Natural killer cell treated with Interleukin-12 subunit alpha and Interleukin-12 subunit beta and Interleukin-15 and Interleukin-18, amount 100 ng/mL, for 72 hours (primary cell): ENCODE data around the gene TRAPPC3L. TPM values are rescaled to one million over a fixed set of nuclear protein-coding genes. Genes with fewer than 3 reads are reported as not detected.

ENCODE experiments used
- ATAC-seq, 2 donors: fragments of 150-1000 bp; cut with Tn5 transposase in 1 of 2; sonication (Bioruptor Pico), chemical (Tn5 transposase) in 1 of 2; 2 replicates each; pipeline ENCODE4 v1.10.0; 2021
- DNase-seq: peaks from one replicate; pipeline ENCODE4 v3.0.0; 2022; ENCODE audit warnings: low spot score
- H3K27ac Mint-ChIP-seq, 2 donors: 1 replicate in 1 of 2; 2 replicates in 1 of 2; pipeline ENCODE4 v1.8.0; 2022; ENCODE audit warnings: mixed read lengths in 2 of 2, mild to moderate bottlenecking in 1 of 2, moderate library complexity in 1 of 2
- H3K27me3 Mint-ChIP-seq, 2 donors: 1 replicate in 1 of 2; 2 replicates in 1 of 2; pipeline ENCODE4 v1.8.0; 2022; ENCODE audit warnings: mixed read lengths in 2 of 2
- H3K36me3 Mint-ChIP-seq: one replicate; pipeline ENCODE4 v1.8.0; 2022; ENCODE audit warnings: mixed read lengths
- H3K4me1 Mint-ChIP-seq, 2 donors: 1 replicate in 1 of 2; 2 replicates in 1 of 2; pipeline ENCODE4 v1.8.0; 2022; ENCODE audit warnings: low read depth in 2 of 2, mixed read lengths in 2 of 2, mild to moderate bottlenecking in 1 of 2
- H3K4me3 Mint-ChIP-seq: one replicate; pipeline ENCODE4 v1.8.0; 2022; ENCODE audit warnings: mixed read lengths
- H3K9me3 Mint-ChIP-seq: 2 replicates; pipeline ENCODE4 v1.8.0; 2022; ENCODE audit warnings: mixed read lengths
- total RNA-seq, 2 donors: library from RNA; stranded (reverse); gene quantifications; one replicate each; pipeline ENCODE4 v1.2.3, GENCODE V29; 2022

TRAPPC3L gene
- total RNA-seq, 2 donors from 2014 or later = not detected

DNA sequence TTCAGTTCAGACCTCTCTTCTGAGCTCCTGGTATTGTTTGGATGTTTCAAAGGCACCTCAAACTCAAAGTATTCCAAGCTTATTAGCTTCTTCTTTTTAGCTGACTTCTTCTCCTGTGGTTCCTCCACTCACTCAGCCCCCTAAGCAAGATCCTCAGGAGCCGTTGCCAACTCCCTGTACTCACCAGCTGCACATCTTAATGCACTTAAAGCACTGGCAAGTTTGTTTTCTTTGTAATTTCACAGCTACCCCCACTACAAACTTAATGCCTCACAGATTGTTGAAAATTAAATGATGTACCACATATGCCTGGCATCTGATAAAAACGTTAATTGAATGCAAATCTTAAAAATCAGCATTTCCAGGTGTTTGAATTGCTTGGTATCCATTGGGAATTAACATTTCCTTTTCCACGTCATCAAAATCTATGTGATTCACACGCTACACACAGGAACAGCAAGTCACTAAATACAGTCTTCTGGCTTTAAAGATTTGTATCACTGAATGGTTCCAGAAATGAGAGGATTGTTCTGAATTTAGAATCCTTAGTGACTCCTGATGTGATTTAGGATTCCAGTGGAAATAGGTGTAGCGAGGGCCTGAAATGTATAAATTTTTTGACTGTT, 59.8 kb downstream of the TRAPPC3L start:
- H3K4me3 Mint-ChIP-seq = no peak overlapping the region
- DNase-seq (no peak), ATAC-seq (no peak)
- H3K27me3 Mint-ChIP-seq = peaks cover 17 to 52% of the 10 kb centered on the region in 2 donors
- H3K9me3 Mint-ChIP-seq = peaks cover 6% of the 10 kb centered on the region
- H3K27ac Mint-ChIP-seq = no peak overlapping the region
- H3K4me1 Mint-ChIP-seq = no peaks in the 10 kb centered on the region
- H3K36me3 Mint-ChIP-seq = peaks cover 9% of the 10 kb centered on the region

DNA sequence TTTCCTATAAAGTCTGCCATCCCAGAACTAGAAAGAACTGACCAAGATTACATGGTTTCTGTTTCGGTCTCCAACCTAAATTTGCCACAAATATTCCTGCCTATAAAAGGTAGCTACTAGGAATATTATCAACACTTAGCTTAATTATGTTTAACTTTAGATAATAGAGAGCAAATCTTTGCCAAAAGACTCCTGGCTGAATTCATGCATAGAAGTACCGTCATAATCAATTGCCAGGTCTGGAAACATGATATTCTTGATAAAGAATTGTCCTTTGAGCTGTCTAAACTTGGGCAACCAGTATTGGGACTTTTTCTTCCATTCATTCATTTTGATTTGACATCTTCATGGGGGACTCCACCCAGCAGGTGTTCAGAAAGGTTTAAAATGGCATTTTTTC, 61.9 kb downstream of the TRAPPC3L start:
- ATAC-seq = no peak
- H3K27ac Mint-ChIP-seq = no peak overlapping the region
- no peak for DNase-seq
- peaks cover 3% of the 10 kb centered on the region for H3K9me3 Mint-ChIP-seq
- no peak overlapping the region for H3K4me3 Mint-ChIP-seq
- peaks cover 0 to 1% of the 10 kb centered on the region in 2 donors for H3K4me1 Mint-ChIP-seq
- H3K36me3 Mint-ChIP-seq = peaks cover 2% of the 10 kb centered on the region
- peaks cover 15 to 40% of the 10 kb centered on the region in 2 donors for H3K27me3 Mint-ChIP-seq

DNA sequence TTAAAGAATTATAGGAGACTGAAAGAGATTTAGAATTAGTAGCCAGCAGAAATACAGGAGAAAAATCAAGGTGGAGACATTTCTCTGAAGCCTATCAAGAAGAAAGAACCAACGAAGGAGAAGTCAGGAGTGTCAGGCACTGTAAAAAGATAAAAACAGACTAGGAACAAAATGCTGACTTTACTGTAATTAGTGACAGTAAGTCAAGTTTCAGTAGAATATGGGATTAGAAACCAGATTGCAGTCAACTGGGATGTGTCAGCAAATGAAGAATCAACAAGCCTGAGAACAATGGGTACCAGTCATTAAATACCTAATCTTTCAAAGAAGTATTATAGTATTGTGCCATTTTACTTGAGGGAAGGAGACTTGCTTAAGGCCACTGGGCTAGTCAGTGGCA, 62.7 kb downstream of the TRAPPC3L start:
- Mint-ChIP-seq H3K36me3 (peaks cover 4% of the 10 kb centered on the region), H3K9me3 (peaks cover 3% of the 10 kb centered on the region), H3K27me3 (peaks cover 15 to 40% of the 10 kb centered on the region in 2 donors), H3K4me1 (peaks cover 0 to 3% of the 10 kb centered on the region in 2 donors), H3K4me3 (no peak overlapping the region), H3K27ac (no peak overlapping the region)
- ATAC-seq = no peak
- no peak for DNase-seq

DNA sequence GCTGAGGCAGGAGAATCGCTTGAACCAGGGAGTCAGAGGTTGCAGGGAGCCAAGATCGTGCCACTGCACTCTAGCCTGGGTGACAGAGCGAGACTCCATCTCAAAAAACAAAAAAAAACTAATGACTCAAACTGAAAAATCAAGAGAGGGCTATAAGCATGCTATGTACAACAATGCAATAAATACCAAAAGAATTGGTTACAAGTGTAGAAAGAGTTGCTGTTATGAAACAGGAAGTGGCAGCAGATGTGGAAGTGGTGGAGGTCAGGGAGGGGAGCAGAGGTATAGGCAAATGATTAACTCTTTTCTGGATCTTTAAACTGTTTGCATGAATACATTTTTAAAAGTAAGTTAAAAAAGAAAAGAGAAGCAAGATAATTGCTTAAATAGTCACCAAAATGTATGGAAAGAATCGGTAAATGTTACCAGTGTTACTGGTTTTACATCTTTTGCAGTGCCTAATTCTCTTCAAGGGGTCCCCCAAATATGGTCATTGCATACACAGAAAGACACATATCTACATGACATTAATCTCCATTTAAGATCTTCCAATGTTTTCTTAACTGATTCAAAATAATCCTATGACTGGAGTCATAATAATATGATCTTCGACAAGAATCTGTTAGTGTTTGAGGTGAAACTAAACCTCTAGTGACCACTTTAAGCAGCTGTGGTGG, 69.3 kb downstream of the TRAPPC3L start:
- H3K9me3 Mint-ChIP-seq = peaks cover 4% of the 10 kb centered on the region
- H3K4me1 Mint-ChIP-seq = peaks cover 27 to 30% of the 10 kb centered on the region in 2 donors
- H3K36me3 Mint-ChIP-seq = peaks cover 4% of the 10 kb centered on the region
- no peaks in the 10 kb centered on the region for H3K27me3 Mint-ChIP-seq
- DNase-seq (peak; percentile 67), ATAC-seq (peak; percentile 96)
- H3K4me3 Mint-ChIP-seq = peak overlapping the region; percentile 82
- peak overlapping the region; percentile 89 to 96 for H3K27ac Mint-ChIP-seq

DNA sequence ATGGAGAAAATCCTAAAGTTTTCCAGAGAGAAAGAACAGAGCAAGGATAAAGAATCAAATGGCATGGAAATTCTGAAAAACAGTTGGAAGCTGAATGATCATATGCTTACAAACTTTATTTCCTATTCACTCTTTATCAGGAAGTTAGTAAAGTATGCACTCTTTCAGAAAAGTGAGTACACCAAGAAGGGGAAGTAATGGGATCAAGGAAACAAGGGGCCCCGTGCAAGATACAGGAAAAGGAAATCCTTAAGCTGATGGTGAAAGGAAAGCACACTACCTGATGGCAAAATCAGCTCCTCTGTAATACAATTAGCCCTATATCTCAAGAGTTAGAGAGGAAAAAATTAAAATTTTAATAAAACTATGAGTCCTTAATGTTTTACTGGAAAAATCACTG, 70.3 kb downstream of the TRAPPC3L start:
- Mint-ChIP-seq H3K9me3 (peaks cover 4% of the 10 kb centered on the region), H3K36me3 (peaks cover 4% of the 10 kb centered on the region), H3K4me1 (peaks cover 27 to 30% of the 10 kb centered on the region in 2 donors), H3K27me3 (no peaks in the 10 kb centered on the region), H3K4me3 (peak overlapping the region; percentile 82), H3K27ac (peak overlapping the region; percentile 89 to 96)
- DNase-seq = no peak
- ATAC-seq = no peak

DNA sequence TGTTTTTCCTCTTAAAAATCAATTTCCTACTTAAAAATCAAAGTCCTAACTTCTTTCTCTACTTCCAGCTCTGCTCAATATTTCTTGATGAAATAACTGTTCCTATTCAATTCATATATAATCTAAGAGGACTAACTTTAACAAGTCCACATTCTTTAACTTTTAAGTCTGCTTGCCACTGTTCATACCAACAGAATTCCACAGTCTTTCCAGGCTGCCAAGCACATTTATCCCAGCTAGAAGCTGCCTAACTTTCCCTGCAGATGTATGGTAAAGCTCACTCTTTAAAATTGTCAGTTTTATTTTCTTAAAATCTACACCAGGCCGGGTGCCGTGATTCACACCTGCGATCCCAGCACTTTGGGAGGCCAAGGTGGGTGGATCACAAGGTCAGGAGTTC, 72.8 kb downstream of the TRAPPC3L start:
- H3K4me1 Mint-ChIP-seq = peaks cover 24 to 30% of the 10 kb centered on the region in 2 donors
- peak overlapping the region in 1 of 2 donors; percentile 61 for H3K27ac Mint-ChIP-seq
- H3K36me3 Mint-ChIP-seq = no peaks in the 10 kb centered on the region
- H3K9me3 Mint-ChIP-seq = peaks cover 4% of the 10 kb centered on the region
- no peak overlapping the region for H3K4me3 Mint-ChIP-seq
- ATAC-seq = no peak
- DNase-seq = no peak
- H3K27me3 Mint-ChIP-seq = peaks cover 0 to 5% of the 10 kb centered on the region in 2 donors

DNA sequence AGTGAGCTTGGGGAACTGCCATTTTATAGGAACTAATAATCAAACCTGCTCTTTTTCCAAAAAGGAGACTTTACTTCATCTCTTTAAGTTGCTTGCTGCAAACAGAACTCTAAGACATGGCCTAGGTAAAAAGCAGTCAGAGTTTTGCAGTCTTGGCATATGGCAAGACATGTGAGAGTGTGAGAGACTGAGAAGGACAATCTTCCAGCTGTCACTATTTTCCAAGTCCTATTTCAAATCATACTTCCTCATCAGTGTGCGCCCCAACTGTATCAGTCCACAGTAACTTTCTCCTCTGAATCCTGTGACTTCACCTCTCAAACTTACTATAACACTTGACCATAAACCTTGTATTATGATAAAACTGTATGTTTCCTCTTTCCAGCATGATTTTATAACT, 74.0 kb downstream of the TRAPPC3L start:
- Mint-ChIP-seq H3K27ac (no peak overlapping the region), H3K27me3 (peaks cover 0 to 5% of the 10 kb centered on the region in 2 donors), H3K4me1 (peaks cover 20 to 29% of the 10 kb centered on the region in 2 donors), H3K4me3 (no peak overlapping the region), H3K36me3 (no peaks in the 10 kb centered on the region), H3K9me3 (no peaks in the 10 kb centered on the region)
- DNase-seq = no peak
- no peak for ATAC-seq

DNA sequence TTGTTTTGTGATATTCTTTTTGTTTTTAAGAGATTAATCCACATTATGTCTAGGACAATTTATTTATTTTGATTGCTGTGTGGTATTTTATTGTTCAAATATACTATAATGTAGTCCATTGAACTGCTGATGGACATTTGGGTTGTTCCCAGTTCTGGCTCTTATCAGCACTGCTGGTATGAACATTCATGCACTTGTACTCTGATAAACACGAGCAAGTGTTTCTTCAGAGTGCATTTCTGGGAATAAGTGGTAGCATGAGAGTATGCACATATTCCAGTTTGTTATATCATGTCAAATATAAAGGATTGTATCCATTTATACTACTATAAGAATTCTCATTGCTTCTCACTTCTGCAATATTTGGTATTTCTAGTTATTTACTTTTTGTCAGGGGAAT, 77.2 kb downstream of the TRAPPC3L start:
- H3K4me3 Mint-ChIP-seq = no peak overlapping the region
- no peaks in the 10 kb centered on the region for H3K36me3 Mint-ChIP-seq
- H3K4me1 Mint-ChIP-seq = peaks cover 14 to 24% of the 10 kb centered on the region in 2 donors
- no peak overlapping the region for H3K27ac Mint-ChIP-seq
- ATAC-seq = no peak
- no peaks in the 10 kb centered on the region for H3K9me3 Mint-ChIP-seq
- peaks cover 2 to 5% of the 10 kb centered on the region in 2 donors for H3K27me3 Mint-ChIP-seq
- DNase-seq = no peak

DNA sequence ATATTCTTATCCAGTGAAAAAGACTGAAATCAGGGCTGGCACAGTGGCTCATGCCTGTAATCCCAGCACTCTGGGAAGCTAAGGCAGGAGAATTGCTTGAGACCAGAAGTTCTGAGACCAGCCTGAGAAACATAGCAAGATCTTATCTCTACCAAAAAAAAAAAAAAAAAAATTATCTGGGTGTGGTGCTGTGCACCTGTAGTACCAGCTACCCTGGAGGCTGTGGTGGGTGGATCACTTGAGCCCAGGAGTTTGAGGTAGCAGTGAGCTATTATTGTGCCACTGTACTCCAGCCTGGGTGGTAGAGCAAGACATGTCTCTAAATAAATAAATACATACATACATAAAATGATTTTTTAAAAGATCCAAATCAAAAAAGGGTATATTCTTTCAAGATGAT, 78.0 kb downstream of the TRAPPC3L start:
- Mint-ChIP-seq H3K4me3 (no peak overlapping the region), H3K36me3 (no peaks in the 10 kb centered on the region), H3K9me3 (no peaks in the 10 kb centered on the region), H3K4me1 (peaks cover 18 to 28% of the 10 kb centered on the region in 2 donors), H3K27ac (peak overlapping the region; percentile 21 to 28), H3K27me3 (peaks cover 2 to 5% of the 10 kb centered on the region in 2 donors)
- ATAC-seq (no peak), DNase-seq (no peak)

DNA sequence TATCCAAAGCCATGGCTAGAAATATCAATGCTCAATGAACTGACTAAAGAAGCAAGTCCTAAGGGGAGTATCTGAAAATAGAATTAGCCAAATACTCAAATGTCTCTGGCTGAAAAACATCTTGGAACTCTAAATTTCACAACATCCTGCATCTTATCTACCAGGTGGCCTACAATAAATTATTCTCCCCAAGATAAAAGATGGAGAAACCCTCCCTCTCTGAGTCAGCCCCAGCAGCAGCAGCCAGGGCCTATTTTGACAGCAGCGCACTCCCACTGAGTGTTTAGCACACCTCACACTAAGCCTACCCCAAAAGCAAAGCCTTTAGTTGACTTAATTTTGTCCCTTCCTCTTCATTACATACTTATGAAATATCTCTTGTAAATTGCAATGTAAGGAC, 78.4 kb downstream of the TRAPPC3L start:
- DNase-seq = no peak
- Mint-ChIP-seq H3K27ac (peak overlapping the region; percentile 21 to 28), H3K27me3 (peaks cover 2 to 5% of the 10 kb centered on the region in 2 donors), H3K36me3 (no peaks in the 10 kb centered on the region), H3K4me1 (peaks cover 19 to 30% of the 10 kb centered on the region in 2 donors), H3K9me3 (no peaks in the 10 kb centered on the region), H3K4me3 (no peak overlapping the region)
- no peak for ATAC-seq

DNA sequence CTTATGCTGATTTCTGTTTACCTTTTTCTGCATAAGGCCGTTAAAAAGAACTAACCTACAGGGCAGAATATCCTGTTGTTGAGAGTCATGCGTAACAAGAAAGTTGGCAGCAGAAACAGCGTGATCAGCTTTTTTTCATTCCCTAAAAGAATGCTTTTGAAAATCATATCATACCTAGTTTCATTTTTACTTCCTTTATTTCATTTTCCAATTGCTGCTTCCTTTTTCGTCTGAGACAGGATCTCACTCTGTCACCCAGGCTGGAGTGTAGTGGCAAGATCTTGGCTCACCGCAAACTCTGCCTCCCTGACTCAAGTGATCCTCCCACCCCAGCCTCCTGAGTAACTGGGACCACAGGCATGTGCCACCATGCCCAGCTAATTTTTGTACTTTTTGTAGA, 80.2 kb downstream of the TRAPPC3L start:
- peaks cover 2 to 5% of the 10 kb centered on the region in 2 donors for H3K27me3 Mint-ChIP-seq
- H3K4me3 Mint-ChIP-seq = peak overlapping the region; percentile 15
- H3K9me3 Mint-ChIP-seq = no peaks in the 10 kb centered on the region
- ATAC-seq (no peak), DNase-seq (no peak)
- H3K36me3 Mint-ChIP-seq = peaks cover 8% of the 10 kb centered on the region
- peaks cover 33 to 43% of the 10 kb centered on the region in 2 donors for H3K4me1 Mint-ChIP-seq
- H3K27ac Mint-ChIP-seq = no peak overlapping the region

DNA sequence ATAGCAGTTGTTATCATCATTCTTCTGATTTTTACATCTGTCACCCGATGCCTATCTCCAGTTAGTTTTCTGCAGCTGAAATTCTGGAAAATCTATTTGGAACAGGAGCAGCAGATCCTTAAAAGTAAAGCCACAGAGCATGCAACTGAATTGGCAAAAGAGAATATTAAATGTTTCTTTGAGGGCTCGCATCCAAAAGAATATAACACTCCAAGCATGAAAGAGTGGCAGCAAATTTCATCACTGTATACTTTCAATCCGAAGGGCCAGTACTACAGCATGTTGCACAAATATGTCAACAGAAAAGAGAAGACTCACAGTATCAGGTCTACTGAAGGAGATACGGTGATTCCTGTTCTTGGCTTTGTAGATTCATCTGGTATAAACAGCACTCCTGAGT, 82.2 kb downstream of the TRAPPC3L start:
- Mint-ChIP-seq H3K9me3 (no peaks in the 10 kb centered on the region), H3K27me3 (peaks cover 0 to 2% of the 10 kb centered on the region in 2 donors), H3K4me3 (peak overlapping the region; percentile 83), H3K4me1 (peaks cover 47 to 49% of the 10 kb centered on the region in 2 donors), H3K36me3 (peaks cover 8% of the 10 kb centered on the region), H3K27ac (peak overlapping the region in 1 of 2 donors; percentile 66)
- ATAC-seq (no peak), DNase-seq (no peak)

DNA sequence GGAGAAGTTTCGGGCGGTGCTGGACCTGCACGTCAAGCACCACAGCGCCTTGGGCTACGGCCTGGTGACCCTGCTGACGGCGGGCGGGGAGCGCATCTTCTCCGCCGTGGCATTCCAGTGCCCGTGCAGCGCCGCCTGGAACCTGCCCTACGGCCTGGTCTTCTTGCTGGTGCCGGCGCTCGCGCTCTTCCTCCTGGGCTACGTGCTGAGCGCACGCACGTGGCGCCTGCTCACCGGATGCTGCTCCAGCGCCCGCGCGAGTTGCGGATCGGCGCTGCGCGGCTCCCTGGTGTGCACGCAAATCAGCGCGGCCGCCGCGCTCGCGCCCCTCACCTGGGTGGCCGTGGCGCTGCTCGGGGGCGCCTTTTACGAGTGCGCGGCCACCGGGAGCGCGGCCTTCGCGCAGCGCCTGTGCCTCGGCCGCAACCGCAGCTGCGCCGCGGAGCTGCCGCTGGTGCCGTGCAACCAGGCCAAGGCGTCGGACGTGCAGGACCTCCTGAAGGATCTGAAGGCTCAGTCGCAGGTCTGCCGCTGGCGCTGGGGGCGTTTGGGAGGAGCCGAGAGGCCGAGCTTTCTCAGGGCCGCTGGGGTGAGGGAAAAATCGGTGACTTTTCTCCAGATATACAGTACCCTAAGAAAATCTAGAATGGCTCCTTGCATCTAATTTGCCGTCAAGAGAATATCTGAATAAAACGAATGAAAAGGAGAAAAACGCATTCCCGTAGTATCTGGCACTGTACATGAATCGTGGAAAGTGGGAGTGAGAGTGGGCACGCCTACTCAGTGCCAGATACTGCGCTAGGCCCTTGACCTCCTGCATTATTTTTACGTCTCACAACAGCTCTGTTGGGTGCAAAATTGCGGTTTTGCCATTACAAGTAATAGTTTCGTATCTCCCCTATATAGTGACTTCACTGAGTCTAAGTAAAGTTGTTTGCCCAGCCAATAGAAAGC, 83.3 kb downstream of the TRAPPC3L start:
- Mint-ChIP-seq H3K36me3 (peaks cover 8% of the 10 kb centered on the region), H3K4me1 (peaks cover 50 to 51% of the 10 kb centered on the region in 2 donors), H3K9me3 (no peaks in the 10 kb centered on the region), H3K27ac (peak overlapping the region; percentile 80 to 87), H3K27me3 (peaks cover 0 to 2% of the 10 kb centered on the region in 2 donors), H3K4me3 (peak overlapping the region; percentile 83)
- ATAC-seq (peak; percentile 89 to 93), DNase-seq (peak; percentile 64)
